PC-3 (cell line): Measurements from ENCODE around the gene ACO2. TPM values are rescaled to one million over a fixed set of nuclear protein-coding genes. Genes with fewer than 3 reads are reported as not detected.
"Not testable (repeated sequence)": the region's sequence is repeated elsewhere in the genome, so short reads cannot be mapped to it uniquely, and the experiment has no call there.

Experiments used
- ATAC-seq: fragments of 200-7000 bp; cut with Tn5 transposase; 2 replicates; pipeline ENCODE4 v1.9.1; 2020; ENCODE audit warnings: mild to moderate bottlenecking, moderate library complexity
- BruUV-seq: library from RNA; stranded (reverse); fragments of 400-500 nt; replicated peaks from 2 replicates; lab custom pipeline; 2021; lab: Mats Ljungman, UMichigan
- CTCF ChIA-PET: fragments of 300-600 bp; sonication (Branson Sonifier 250); formaldehyde crosslinking; loops from one replicate; lab custom pipeline; 2022; ENCODE audit warnings: antibody characterized with exemption; lab: Charles Lee
- POLR2A ChIA-PET: fragments of 300-600 bp; sonication (Branson Sonifier 250); formaldehyde crosslinking; loops from one replicate; lab custom pipeline; 2022; ENCODE audit warnings: antibody characterized with exemption; ENCODE audit not compliant: unreplicated experiment; lab: Charles Lee
- DNase-seq: peaks from one replicate; pipeline ENCODE4 v3.0.0-alpha.2; 2015
- H2AFZ ChIP-seq: fragments of 300-600 bp; sonication (generic); 2 replicates; pipeline ENCODE4 v1.6.0; 2016; ENCODE audit warnings: antibody characterized with exemption, low read length
- H3F3A ChIP-seq: fragments of 300-600 bp; sonication (generic); one replicate; pipeline ENCODE4 v1.6.0; 2017; ENCODE audit warnings: antibody characterized with exemption, low read length, control low read depth, mild to moderate bottlenecking; ENCODE audit not compliant: unreplicated experiment
- H3K27ac ChIP-seq: fragments of 300-600 bp; sonication (generic); 2 replicates; pipeline ENCODE4 v1.5.1; 2016; ENCODE audit warnings: mild to moderate bottlenecking, low read length
- H3K27me3 ChIP-seq: fragments of 300-600 bp; sonication (generic); 2 replicates; pipeline ENCODE4 v1.6.1; 2016; ENCODE audit warnings: low read length, mixed read lengths
- H3K36me3 ChIP-seq: fragments of 300-600 bp; sonication (generic); 2 replicates; pipeline ENCODE4 v1.6.1; 2016; ENCODE audit warnings: low read depth, mixed run types, low read length, mixed read lengths
- H3K4me1 ChIP-seq: fragments of 300-600 bp; sonication (generic); 2 replicates; pipeline ENCODE4 v1.5.1; 2016; ENCODE audit warnings: low read length; ENCODE audit not compliant: insufficient read depth
- H3K4me2 ChIP-seq: fragments of 300-600 bp; sonication (generic); 2 replicates; pipeline ENCODE4 v1.6.0; 2016; ENCODE audit warnings: low read length
- H3K4me3 ChIP-seq: fragments of 300-600 bp; sonication (generic); 2 replicates; pipeline ENCODE4 v1.5.1; 2016; ENCODE audit warnings: mild to moderate bottlenecking, low read length, mixed read lengths
- H3K79me2 ChIP-seq: fragments of 300-600 bp; sonication (generic); 2 replicates; pipeline ENCODE4 v1.6.1; 2017; ENCODE audit warnings: low read length, mixed read lengths
- H3K9ac ChIP-seq: fragments of 300-600 bp; sonication (generic); 2 replicates; pipeline ENCODE4 v1.6.0; 2016; ENCODE audit warnings: mild to moderate bottlenecking, low read length
- H3K9me2 ChIP-seq: fragments of 300-600 bp; sonication (generic); replicated peaks from 2 replicates; pipeline ENCODE4 v1.6.1; 2016; ENCODE audit warnings: mixed run types, low read length, mixed read lengths
- H3K9me3 ChIP-seq: fragments of 300-600 bp; sonication (generic); 2 replicates; pipeline ENCODE4 v1.6.1; 2016; ENCODE audit warnings: low read length, mixed read lengths
- H4K20me1 ChIP-seq: fragments of 300-600 bp; sonication (generic); 2 replicates; pipeline ENCODE4 v1.6.1; 2016; ENCODE audit warnings: low read length, mixed read lengths
- CTCF ChIP-seq: fragments of 300-600 bp; sonication (generic); conservative IDR thresholded peaks from 2 replicates; pipeline ENCODE4 v1.5.1; 2017; ENCODE audit warnings: antibody characterized with exemption, low read depth, mild to moderate bottlenecking, low read length
- EZH2 ChIP-seq: fragments of 300-600 bp; sonication (generic); IDR thresholded peaks from one replicate; pipeline ENCODE4 v1.6.1; 2017; ENCODE audit warnings: antibody characterized with exemption, mild to moderate bottlenecking, low read length; ENCODE audit not compliant: unreplicated experiment
- EZH2phosphoT487 ChIP-seq: fragments of 300-600 bp; sonication (generic); IDR thresholded peaks from 2 replicates; pipeline ENCODE4 v1.6.1; 2018; ENCODE audit warnings: mild to moderate bottlenecking, antibody characterized with exemption, low read length, borderline replicate concordance
- intact Hi-C: fragments of 100-400 bp; cut with micrococcal nuclease; formaldehyde crosslinking; loops from 2 replicates; pipeline ENCODE4 v1.9.0; 2023
- total RNA-seq: library from RNA; depleted of rRNA; stranded (reverse); fragments of >200 nt; gene quantifications from 2 replicates; pipeline ENCODE4 v1.2.3, GENCODE V29; 2014

ACO2 gene
- total RNA-seq, 1 experiment from 2014 or later, result 130 TPM

DNA sequence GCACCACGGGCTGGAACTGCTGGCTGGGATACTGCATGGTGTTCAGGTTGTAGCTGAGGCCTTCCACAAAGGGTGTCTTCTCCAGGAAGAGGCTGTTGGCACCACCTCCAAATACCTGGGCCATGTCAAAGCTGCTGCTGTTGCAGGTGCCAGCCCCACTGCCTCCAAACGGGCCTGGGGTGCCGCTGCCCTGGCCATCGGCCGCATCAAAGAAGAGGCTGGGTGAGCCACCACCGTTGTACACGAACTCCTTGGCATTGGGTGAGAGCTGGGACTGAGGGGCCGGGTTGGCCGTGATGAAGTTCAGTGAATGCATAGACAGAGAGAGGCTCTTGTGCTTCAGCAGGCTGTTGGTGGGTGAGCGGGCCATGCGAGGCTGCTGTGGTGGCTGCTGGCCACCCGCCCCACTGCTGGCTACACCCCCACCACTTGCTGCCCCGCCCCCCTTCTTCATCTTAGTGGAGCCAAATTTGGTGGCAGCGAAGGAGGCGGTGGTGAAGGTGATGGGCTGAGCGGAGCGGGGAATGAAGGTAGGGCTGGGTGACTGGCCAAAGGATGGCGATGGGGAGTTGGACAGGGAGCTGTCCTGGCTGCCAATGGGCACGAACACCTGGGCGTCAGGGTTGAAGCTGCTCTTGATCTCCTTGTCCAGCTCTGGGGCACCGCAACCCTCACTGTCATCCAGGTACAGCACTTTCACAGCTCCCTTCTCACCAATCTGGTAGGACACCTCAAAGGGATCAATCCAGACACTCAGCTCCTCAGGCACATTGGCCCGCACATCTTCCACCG lies 32.4 kb upstream of the ACO2 start:
- Histone ChIP-seq H3K4me2 (no peak overlapping the region), H3K36me3 (peaks cover 8% of the 10 kb centered on the region), H3F3A (no peaks in the 10 kb centered on the region), H3K79me2 (peaks cover 46% of the 10 kb centered on the region), H4K20me1 (no peaks in the 10 kb centered on the region), H3K27me3 (no peaks in the 10 kb centered on the region), H3K4me3 (no peak overlapping the region), H3K27ac (no peak overlapping the region), H3K4me1 (no peaks in the 10 kb centered on the region), H3K9me3 (no peaks in the 10 kb centered on the region), H3K9ac (no peak overlapping the region), H2AFZ (no peak overlapping the region), H3K9me2 (no peaks in the 10 kb centered on the region)
- DNase-seq (no peak), ATAC-seq (no peak)
- TF ChIP-seq EZH2 (no peak), EZH2phosphoT487 (no peak), CTCF (no peak)
- POLR2A ChIA-PET, result no interaction called here
- no TSS peak for BruUV-seq
- intact Hi-C loops, result no loop called here
- CTCF ChIA-PET, result no interaction called here

DNA sequence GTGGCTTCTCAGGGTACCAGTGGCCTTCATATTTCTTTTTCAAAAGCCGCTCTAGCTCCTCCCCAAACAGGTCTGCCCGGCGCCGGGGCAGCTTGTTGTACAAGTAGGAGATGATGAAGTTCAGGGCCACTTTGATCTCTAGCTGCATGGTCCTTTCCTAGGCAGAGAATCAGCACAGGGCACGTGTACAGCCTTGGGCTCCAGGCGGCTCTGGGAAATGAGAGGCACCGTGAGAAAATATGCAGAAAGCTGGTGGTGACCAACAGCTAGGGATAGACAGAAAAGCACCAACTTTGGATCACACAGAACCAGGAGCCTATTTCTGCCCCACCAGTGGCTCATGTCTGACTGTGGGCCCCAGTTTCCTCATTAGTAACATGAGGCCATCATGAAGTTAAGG lies 31.7 kb upstream of the ACO2 start:
- no peaks in the 10 kb centered on the region for H4K20me1 ChIP-seq
- intact Hi-C loops, result no loop called here
- CTCF ChIA-PET, result no interaction called here
- no peaks in the 10 kb centered on the region for H3K4me1 ChIP-seq
- DNase-seq, result no peak
- H2AFZ ChIP-seq, result no peak overlapping the region
- H3K4me3 ChIP-seq, result no peak overlapping the region
- H3K36me3 ChIP-seq, result peaks cover 8% of the 10 kb centered on the region
- no peaks in the 10 kb centered on the region for H3K9me2 ChIP-seq
- no TSS peak for BruUV-seq
- ATAC-seq, result no peak
- TF ChIP-seq EZH2 (no peak), CTCF (no peak), EZH2phosphoT487 (no peak)
- H3K27me3 ChIP-seq, result no peaks in the 10 kb centered on the region
- peaks cover 53% of the 10 kb centered on the region for H3K79me2 ChIP-seq
- no peak overlapping the region for H3K9ac ChIP-seq
- POLR2A ChIA-PET, result no interaction called here
- H3F3A ChIP-seq, result no peaks in the 10 kb centered on the region
- no peak overlapping the region for H3K4me2 ChIP-seq
- no peaks in the 10 kb centered on the region for H3K9me3 ChIP-seq
- no peak overlapping the region for H3K27ac ChIP-seq

GRCh38 chr22:41440511-41440910 lies 28.4 kb upstream of the ACO2 start:
- peaks cover 12% of the 10 kb centered on the region for H3K36me3 ChIP-seq
- CTCF ChIA-PET, H3K9me3 ChIP-seq, H2AFZ ChIP-seq, H3K27me3 ChIP-seq, POLR2A ChIA-PET, H3K27ac ChIP-seq, DNase-seq, H3K4me3 ChIP-seq, BruUV-seq, ATAC-seq, H3K4me2 ChIP-seq, intact Hi-C loops, H3K4me1 ChIP-seq, H3K9me2 ChIP-seq, H3K9ac ChIP-seq, H3F3A ChIP-seq: not testable (repeated sequence)
- H3K79me2 ChIP-seq, result peaks cover 79% of the 10 kb centered on the region
- H4K20me1 ChIP-seq, result peaks cover 12% of the 10 kb centered on the region
